ENCODE results near the gene MYO1E.
"Not testable (repeated sequence)": the region's sequence is repeated elsewhere in the genome, so short reads cannot be mapped to it uniquely, and the experiment has no call there.

GRCh38 chr15:59336725-59337124, 35.9 kb downstream of the MYO1E start:
- TF ChIP-seq RAD21 (conservative IDR thresholded peaks at IDR 0.05); CTCF (IDR thresholded peaks at IDR 0.05; ENCODE audit: poor library complexity, severe bottlenecking); TAF1 (IDR thresholded peaks at IDR 0.05; ENCODE audit: low read depth); REST (IDR thresholded peaks at IDR 0.05; ENCODE audit: borderline replicate concordance): not testable (repeated sequence)
